ENCODE results near the gene RGS7BP. TPM values are rescaled to one million over a fixed set of nuclear protein-coding genes. Genes with fewer than 3 reads are reported as not detected.

The RGS7BP gene
- total and polyA plus RNA-seq, 2 of the 13 experiments (the other 11 are each of a cell fraction or from before 2014, with no cell fraction given), result not detected

- TF ChIP-seq ZNF484 (CRISPR knock-in tag; IDR thresholded peaks at IDR 0.05; ENCODE audit: borderline replicate concordance, low read depth) (no peak), WIZ (CRISPR knock-in tag; IDR thresholded peaks at IDR 0.05) (no peak), SATB2 (CRISPR knock-in tag; IDR thresholded peaks at IDR 0.05) (no peak), ZNF691 (CRISPR knock-in tag; IDR thresholded peaks at IDR 0.05; ENCODE audit: borderline replicate concordance, low read depth) (no peak), ZNF569 (CRISPR knock-in tag; IDR thresholded peaks at IDR 0.05; ENCODE audit: borderline replicate concordance) (no peak), USF2 (IDR thresholded peaks at IDR 0.05; ENCODE audit: low read depth, low read length) (no peak), USF2 (CRISPR knock-in tag; IDR thresholded peaks at IDR 0.05; ENCODE audit: borderline replicate concordance) (no peak)
Observed at GRCh38 chr5:64585646-64586045, 79.8 kb downstream of the RGS7BP start (continued).

DNA sequence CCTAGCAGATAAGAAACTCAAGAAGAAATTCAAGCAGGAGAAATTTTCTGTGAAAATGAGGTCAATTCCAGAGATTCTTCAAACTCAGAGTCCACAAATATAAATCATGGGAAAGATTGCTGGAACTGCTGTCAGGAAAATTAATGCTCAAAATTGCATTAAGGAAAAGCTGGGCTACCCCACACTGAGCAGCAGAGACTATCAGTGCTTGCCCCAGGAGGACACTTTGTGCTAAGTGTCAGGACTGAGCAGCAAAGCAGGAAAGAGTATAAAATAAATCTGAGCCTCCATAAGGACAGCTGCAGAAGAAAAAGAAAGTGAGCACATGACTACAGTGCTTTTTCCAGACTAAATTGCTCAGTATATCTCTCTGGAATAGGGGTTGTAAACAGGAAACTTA, 81.6 kb downstream of the RGS7BP start:
- H3K27me3 ChIP-seq (ENCODE audit: control insufficient read depth in 1 of 2, insufficient read depth in 2 of 2, low read length in 2 of 2), result no peaks in the 10 kb centered on the region
- intact Hi-C loops (cut with micrococcal nuclease; ENCODE audit: unreplicated experiment) (no loop called here), in situ Hi-C loops (cut with HindIII; ENCODE audit: extremely low pct_ligation_motif_present, low pct_unique_long_range_greater_than_20kb) (no loop called here)
- H4K20me1 ChIP-seq (ENCODE audit: insufficient read depth, low read length), result no peaks in the 10 kb centered on the region
- H3K9ac ChIP-seq (ENCODE audit: insufficient read depth, low read depth, low read length), result no peak overlapping the region
- BruUV-seq (replicated peaks), result no TSS peak
- H3K4me3 ChIP-seq (replicated peaks in 1 of 3; ENCODE audit: insufficient read depth in 1 of 3, low read depth in 2 of 3, low read length in 3 of 3), result no peak overlapping the region
- H2AFZ ChIP-seq (ENCODE audit: low read length), result no peak overlapping the region
- TF ChIP-seq AHR (CRISPR knock-in tag; IDR thresholded peaks at IDR 0.05) (no peak), ARID3A (IDR thresholded peaks at IDR 0.05; ENCODE audit: low read depth, low read length) (no peak), ZSCAN31 (CRISPR knock-in tag; IDR thresholded peaks at IDR 0.05; ENCODE audit: low read depth) (no peak), ZNF530 (CRISPR knock-in tag; IDR thresholded peaks at IDR 0.05; ENCODE audit: low read depth) (no peak), TAF15 (IDR thresholded peaks at IDR 0.05; ENCODE audit: low read depth, low read length, poor library complexity, severe bottlenecking) (no peak), ZZZ3 (CRISPR knock-in tag; IDR thresholded peaks at IDR 0.05; ENCODE audit: borderline replicate concordance) (no peak)
- TF ChIP-seq, protein P1, sequence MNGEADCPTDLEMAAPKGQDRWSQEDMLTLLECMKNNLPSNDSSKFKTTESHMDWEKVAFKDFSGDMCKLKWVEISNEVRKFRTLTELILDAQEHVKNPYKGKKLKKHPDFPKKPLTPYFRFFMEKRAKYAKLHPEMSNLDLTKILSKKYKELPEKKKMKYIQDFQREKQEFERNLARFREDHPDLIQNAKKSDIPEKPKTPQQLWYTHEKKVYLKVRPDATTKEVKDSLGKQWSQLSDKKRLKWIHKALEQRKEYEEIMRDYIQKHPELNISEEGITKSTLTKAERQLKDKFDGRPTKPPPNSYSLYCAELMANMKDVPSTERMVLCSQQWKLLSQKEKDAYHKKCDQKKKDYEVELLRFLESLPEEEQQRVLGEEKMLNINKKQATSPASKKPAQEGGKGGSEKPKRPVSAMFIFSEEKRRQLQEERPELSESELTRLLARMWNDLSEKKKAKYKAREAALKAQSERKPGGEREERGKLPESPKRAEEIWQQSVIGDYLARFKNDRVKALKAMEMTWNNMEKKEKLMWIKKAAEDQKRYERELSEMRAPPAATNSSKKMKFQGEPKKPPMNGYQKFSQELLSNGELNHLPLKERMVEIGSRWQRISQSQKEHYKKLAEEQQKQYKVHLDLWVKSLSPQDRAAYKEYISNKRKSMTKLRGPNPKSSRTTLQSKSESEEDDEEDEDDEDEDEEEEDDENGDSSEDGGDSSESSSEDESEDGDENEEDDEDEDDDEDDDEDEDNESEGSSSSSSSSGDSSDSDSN (CRISPR knock-in tag; IDR thresholded peaks at IDR 0.05), result no peak
- no peak for DNase-seq (ENCODE audit: low spot score)
- no peak overlapping the region for H3K27ac ChIP-seq (ENCODE audit: extremely low read length, insufficient read depth, low read length)
- ChIA-PET POLR2A (no interaction called here), CTCF (ENCODE audit: low intra/inter-chr PET ratio, low total read pairs) (no interaction called here)
- no peak overlapping the region for H3K4me2 ChIP-seq (ENCODE audit: low read depth, low read length)
- H3K9me3 ChIP-seq (ENCODE audit: low read length), result no peaks in the 10 kb centered on the region
- H3K36me3 ChIP-seq (replicated peaks in 1 of 2; ENCODE audit: control insufficient read depth in 1 of 2, insufficient read depth in 2 of 2, low read length in 2 of 2), result no peaks in the 10 kb centered on the region
- H3K79me2 ChIP-seq (ENCODE audit: insufficient read depth, low read length), result no peaks in the 10 kb centered on the region
- no peak for ATAC-seq
- no peak for FAIRE-seq
- no peaks in the 10 kb centered on the region for H3K4me1 ChIP-seq (ENCODE audit: insufficient read depth, low read length)
